SU-DHL-6 (cell line): Measurements from ENCODE around the gene IRF8.

Experiments used
- H2AFZ ChIP-seq: fragments of 200-600 bp; sonication (generic); 2 replicates; pipeline ENCODE4 v1.6.1; 2014; ENCODE audit warnings: low read depth, mild to moderate bottlenecking, moderate library complexity, mixed read lengths, antibody characterized with exemption, low read length; ENCODE audit not compliant: severe bottlenecking
- H3F3A ChIP-seq: fragments of 200-600 bp; shearing (Covaris generic); 2 replicates; pipeline ENCODE4 v1.6.0; 2016; ENCODE audit warnings: antibody characterized with exemption, mild to moderate bottlenecking; ENCODE audit not compliant: insufficient read depth
- H3K27ac ChIP-seq: fragments of 200-600 bp; sonication (generic); 2 replicates; pipeline ENCODE4 v1.5.1; 2016; ENCODE audit warnings: low read depth, mild to moderate bottlenecking, low read length, moderate library complexity, mixed read lengths
- H3K27me3 ChIP-seq: fragments of 200-600 bp; sonication (generic), shearing (Covaris generic); 2 replicates; pipeline ENCODE4 v1.6.0; 2014; ENCODE audit warnings: mild to moderate bottlenecking, low read length
- H3K36me3 ChIP-seq: fragments of 200-600 bp; sonication (generic); 2 replicates; pipeline ENCODE4 v1.6.1; 2014; ENCODE audit warnings: mild to moderate bottlenecking, low read length, mixed read lengths
- H3K4me2 ChIP-seq: fragments of 300-600, 200-600 bp; shearing (Covaris generic), sonication (generic); 2 replicates; pipeline ENCODE4 v1.6.0; 2014; ENCODE audit warnings: low read length, low read depth, mild to moderate bottlenecking; ENCODE audit not compliant: poor library complexity, severe bottlenecking
- H3K4me3 ChIP-seq: fragments of 200-600 bp; sonication (generic); 2 replicates; pipeline ENCODE4 v1.5.1; 2014; ENCODE audit warnings: antibody characterized with exemption, low read length, mild to moderate bottlenecking, mixed read lengths; ENCODE audit not compliant: insufficient read depth, poor library complexity, severe bottlenecking
- H3K79me2 ChIP-seq: fragments of 200-600 bp; sonication (generic); 2 replicates; pipeline ENCODE4 v1.6.1; 2014; ENCODE audit warnings: mild to moderate bottlenecking, low read length, moderate library complexity; ENCODE audit not compliant: insufficient read depth
- H3K9ac ChIP-seq: fragments of 200-600 bp; sonication (generic); 2 replicates; pipeline ENCODE4 v1.7.0; 2014; ENCODE audit warnings: mild to moderate bottlenecking, low read length
- H3K9me2 ChIP-seq: fragments of 200-600 bp; sonication (generic); replicated peaks from 2 replicates; pipeline ENCODE4 v1.6.1; 2014; ENCODE audit warnings: low read length; ENCODE audit not compliant: insufficient read depth
- H3K9me3 ChIP-seq: fragments of 200-600 bp; sonication (generic); 2 replicates; pipeline ENCODE4 v1.6.1; 2014; ENCODE audit warnings: low read length, mixed read lengths; ENCODE audit not compliant: insufficient read depth
- H4K20me1 ChIP-seq: fragments of 200-600 bp; sonication (generic); 2 replicates; pipeline ENCODE4 v1.6.1; 2014; ENCODE audit warnings: low read depth, mild to moderate bottlenecking, antibody characterized with exemption, low read length, moderate library complexity, mixed read lengths
- EZH2phosphoT487 ChIP-seq: fragments of 200-600 bp; sonication (generic), shearing (Covaris generic); conservative IDR thresholded peaks from 2 replicates; pipeline ENCODE4 v1.6.1; 2018; ENCODE audit warnings: mild to moderate bottlenecking, antibody characterized with exemption, low read length, moderate library complexity, mixed read lengths
- TF ChIP-seq, protein P1 (sequence below): fragments of 200-600 bp; sonication (generic); IDR thresholded peaks from one replicate; pipeline ENCODE4 v1.5.1; 2017; ENCODE audit warnings: antibody characterized with exemption, mild to moderate bottlenecking, low read length, moderate library complexity; ENCODE audit not compliant: insufficient read depth, poor library complexity, severe bottlenecking

Gene IRF8

DNA sequence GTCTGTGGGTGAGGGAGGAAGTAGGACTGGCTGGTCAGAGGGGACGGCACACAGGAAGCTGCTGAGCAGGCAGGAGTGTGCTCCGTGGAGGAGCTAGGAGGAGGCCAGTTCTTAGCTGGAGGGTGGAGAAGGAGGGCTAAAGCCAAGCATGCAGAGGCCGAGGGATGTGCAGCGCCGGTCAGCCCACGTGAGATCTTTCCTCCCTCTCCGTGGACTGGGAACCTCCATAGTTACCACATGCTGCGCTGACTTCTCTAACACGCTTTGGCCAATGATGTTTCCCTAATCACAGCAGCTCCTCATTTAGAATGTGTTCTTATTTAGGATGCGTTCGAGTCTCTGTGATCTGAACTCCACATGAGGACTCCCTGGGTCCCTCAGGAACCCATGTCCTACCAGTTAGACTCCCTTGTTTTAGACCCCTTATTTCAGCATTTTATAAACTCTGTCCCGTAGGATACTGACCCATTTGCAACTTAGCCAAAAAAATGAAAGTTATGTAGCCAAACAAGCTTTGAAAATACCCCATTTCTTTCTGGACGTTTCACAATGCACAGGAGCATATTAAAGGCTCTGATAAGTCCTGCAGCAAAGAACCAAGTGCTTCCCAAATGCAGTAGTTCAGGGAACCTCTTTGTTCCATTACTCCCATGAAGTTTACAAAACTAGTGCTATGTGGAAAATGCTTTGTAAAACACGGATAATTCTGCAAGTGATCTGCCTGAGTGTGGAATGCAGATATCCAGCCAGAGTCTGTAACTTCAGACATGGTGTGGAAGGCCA, 51.4 kb downstream of the IRF8 start:
- H3K9me2 ChIP-seq: no peaks in the 10 kb centered on the region
- H3F3A ChIP-seq: peaks cover 14% of the 10 kb centered on the region
- TF ChIP-seq, protein P1, sequence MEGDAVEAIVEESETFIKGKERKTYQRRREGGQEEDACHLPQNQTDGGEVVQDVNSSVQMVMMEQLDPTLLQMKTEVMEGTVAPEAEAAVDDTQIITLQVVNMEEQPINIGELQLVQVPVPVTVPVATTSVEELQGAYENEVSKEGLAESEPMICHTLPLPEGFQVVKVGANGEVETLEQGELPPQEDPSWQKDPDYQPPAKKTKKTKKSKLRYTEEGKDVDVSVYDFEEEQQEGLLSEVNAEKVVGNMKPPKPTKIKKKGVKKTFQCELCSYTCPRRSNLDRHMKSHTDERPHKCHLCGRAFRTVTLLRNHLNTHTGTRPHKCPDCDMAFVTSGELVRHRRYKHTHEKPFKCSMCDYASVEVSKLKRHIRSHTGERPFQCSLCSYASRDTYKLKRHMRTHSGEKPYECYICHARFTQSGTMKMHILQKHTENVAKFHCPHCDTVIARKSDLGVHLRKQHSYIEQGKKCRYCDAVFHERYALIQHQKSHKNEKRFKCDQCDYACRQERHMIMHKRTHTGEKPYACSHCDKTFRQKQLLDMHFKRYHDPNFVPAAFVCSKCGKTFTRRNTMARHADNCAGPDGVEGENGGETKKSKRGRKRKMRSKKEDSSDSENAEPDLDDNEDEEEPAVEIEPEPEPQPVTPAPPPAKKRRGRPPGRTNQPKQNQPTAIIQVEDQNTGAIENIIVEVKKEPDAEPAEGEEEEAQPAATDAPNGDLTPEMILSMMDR: no peak
- no peak for TF ChIP-seq EZH2phosphoT487
- no peak overlapping the region for H3K9ac ChIP-seq
- H3K4me2 ChIP-seq: no peak overlapping the region
- no peaks in the 10 kb centered on the region for H3K9me3 ChIP-seq
- H3K27me3 ChIP-seq: no peaks in the 10 kb centered on the region
- peak overlapping the region; percentile 77; the same call in 1 of the 2 replicates for H3K27ac ChIP-seq
- H3K4me3 ChIP-seq: no peak overlapping the region
- no peaks in the 10 kb centered on the region for H3K79me2 ChIP-seq
- H4K20me1 ChIP-seq: no peaks in the 10 kb centered on the region
- H3K36me3 ChIP-seq: no peaks in the 10 kb centered on the region
- H2AFZ ChIP-seq: no peak overlapping the region

DNA sequence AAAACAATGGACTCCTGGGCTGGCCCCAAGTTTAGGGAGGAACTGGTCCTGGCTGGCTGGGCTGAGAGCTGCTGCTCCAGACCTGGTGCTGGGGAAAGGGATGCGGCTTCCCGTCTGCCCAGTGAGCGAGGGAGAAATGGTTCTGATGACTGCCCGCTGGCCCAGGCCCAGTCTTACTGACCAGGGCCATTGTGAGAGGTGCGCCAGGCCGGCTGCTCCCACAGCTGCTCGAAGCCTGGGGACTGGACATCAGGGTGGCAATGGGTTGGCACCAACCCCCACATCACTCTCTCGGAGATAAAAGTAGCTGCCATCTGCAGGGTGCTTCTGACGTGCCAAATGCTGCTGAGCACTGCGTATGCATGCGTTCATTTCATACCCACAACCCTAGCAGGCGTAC, 53.2 kb downstream of the IRF8 start:
- no peak overlapping the region for H2AFZ ChIP-seq
- no peak overlapping the region for H3K4me3 ChIP-seq
- H3K27ac ChIP-seq: no peak overlapping the region
- no peaks in the 10 kb centered on the region for H3K36me3 ChIP-seq
- no peaks in the 10 kb centered on the region for H4K20me1 ChIP-seq
- H3F3A ChIP-seq: peaks cover 14% of the 10 kb centered on the region
- no peaks in the 10 kb centered on the region for H3K9me3 ChIP-seq
- no peaks in the 10 kb centered on the region for H3K79me2 ChIP-seq
- H3K9ac ChIP-seq: no peak overlapping the region
- H3K4me2 ChIP-seq: no peak overlapping the region
- no peaks in the 10 kb centered on the region for H3K9me2 ChIP-seq
- TF ChIP-seq, protein P1: no peak
- no peak for TF ChIP-seq EZH2phosphoT487
- no peaks in the 10 kb centered on the region for H3K27me3 ChIP-seq

DNA sequence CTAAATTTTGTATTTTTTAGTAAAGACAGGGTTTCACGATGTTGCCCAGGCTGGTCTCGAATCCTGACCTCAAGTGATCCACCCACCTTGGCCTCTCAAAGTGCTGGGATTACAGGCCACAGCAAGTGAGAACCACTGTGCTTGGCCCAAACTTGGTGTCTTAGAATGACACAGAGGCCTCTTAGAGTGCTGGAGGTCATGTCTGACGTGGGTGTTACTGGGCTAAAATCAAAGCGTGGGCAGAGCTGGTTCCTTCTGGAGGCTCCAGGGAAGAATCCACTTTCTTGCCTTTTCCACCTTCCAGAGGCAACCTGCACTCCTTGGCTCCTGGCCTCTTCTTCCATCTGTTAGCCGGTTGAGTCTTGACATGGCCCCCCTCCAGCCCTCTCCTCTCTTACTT, 53.8 kb downstream of the IRF8 start:
- Histone ChIP-seq H3F3A (peaks cover 14% of the 10 kb centered on the region), H3K9ac (no peak overlapping the region), H3K4me2 (no peak overlapping the region), H2AFZ (no peak overlapping the region), H3K9me3 (no peaks in the 10 kb centered on the region), H3K27ac (no peak overlapping the region), H3K9me2 (no peaks in the 10 kb centered on the region), H3K27me3 (no peaks in the 10 kb centered on the region), H3K4me3 (no peak overlapping the region), H3K36me3 (no peaks in the 10 kb centered on the region), H3K79me2 (no peaks in the 10 kb centered on the region), H4K20me1 (no peaks in the 10 kb centered on the region)
- TF ChIP-seq, protein P1: no peak
- no peak for TF ChIP-seq EZH2phosphoT487
